DLD1 (cell line): ENCODE measurements around the gene TMEM176B.
"Not testable (repeated sequence)": the region's sequence is repeated elsewhere in the genome, so short reads cannot be mapped to it uniquely, and the experiment has no call there.

Experiments
- in situ Hi-C: cut with HindIII; loops from 2 replicates; pipeline ENCODE4 v1.10.0; 2017; ENCODE audit warnings: low sequenced_read_pairs

TMEM176B gene

GRCh38 chr7:150791746-150792452 is 8.3 kb downstream of the TMEM176B start:
- in situ Hi-C loops, result no loop called here

DNA sequence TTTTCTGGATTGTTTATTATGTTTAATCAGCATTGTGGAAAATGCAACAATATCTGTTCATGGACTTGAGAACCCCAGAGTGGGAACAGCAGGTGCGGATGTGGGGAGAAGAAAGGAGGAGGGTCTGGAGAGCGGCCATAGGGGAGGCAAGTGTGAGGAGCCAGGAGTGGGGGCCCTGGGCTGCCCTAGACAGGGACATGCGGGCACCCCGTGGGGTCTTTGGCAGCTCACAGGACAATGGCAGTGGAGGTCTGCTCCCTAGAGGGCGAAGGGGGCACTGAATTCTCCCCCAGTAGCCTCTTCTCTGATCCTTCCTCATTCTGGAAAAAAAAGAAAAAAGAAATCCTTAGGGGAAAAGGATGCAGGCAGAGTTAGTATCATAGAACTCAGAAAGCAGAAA is 8.9 kb downstream of the TMEM176B start:
- in situ Hi-C loops, result no loop called here

DNA sequence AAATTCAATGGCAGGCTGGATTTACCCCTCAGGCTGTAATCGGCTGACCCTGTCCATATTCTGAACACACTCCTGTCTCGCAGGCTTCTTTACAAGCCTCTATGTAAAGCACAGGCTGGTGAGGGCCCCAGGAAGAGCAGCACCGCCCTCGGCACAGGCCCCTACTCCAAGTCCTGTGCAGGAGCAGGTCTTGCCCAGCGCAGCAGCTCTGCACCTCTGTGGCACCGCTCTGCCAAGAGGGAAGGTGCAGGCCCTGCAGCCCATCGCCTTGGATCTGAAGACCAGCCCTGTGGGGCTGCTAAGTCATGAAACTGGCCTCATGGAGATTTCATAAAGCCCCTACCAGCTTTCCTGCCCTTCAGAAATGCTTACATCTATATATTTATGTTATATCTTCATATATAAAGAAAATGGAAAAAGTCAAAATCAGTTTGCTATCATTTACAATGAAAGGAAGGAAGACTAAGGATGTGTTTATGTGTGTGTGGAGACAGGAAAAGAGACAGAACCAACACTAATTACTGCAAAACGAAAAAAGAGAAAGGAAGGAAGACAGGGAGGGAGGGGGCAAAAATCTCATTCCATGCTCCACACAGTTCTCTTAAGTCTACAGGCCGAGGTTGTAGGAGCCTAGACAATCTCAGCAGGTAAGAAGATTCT is 9.6 kb downstream of the TMEM176B start:
- in situ Hi-C loops, result no loop called here

DNA sequence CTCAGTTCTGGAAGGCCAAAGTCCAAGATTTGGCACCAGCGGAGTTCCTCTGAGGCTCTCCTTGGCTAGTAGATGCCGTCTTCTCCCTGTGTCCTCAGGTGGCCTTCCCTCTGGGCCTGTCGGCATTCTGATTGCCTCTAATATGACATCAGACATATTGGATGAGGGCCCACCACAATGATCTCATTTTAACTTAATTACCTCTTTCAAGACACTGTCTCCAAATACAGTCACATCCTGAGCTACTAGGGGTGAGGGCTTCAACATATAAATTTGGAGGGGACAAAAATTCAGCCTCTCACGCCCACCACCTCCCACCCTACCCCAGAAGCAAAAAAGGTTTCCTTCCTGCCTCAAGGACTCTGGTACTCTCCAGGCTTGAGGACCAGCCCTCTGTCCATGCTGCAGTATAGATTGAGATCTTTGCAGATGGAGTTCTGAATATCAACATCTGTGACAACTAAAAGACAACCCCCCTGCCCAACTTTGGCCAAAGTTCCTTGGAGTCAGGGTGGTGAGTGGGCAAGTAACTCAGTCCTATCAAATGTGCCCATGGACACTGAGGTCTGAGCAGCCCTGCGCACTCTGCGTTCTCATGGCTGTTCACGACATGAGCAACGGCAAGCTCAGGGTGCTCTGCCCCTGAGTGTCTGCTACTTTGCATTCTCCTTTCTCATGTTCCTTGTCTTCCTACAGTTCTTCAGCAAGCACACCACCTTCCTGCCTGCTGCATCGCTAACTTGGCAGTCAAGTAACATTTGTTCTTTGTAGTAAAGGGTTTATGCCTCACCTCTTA is 11.5 kb downstream of the TMEM176B start:
- in situ Hi-C loops, result no loop called here

GRCh38 chr7:150787321-150788281 is 12.6 kb downstream of the TMEM176B start:
- in situ Hi-C loops, result no loop called here

DNA sequence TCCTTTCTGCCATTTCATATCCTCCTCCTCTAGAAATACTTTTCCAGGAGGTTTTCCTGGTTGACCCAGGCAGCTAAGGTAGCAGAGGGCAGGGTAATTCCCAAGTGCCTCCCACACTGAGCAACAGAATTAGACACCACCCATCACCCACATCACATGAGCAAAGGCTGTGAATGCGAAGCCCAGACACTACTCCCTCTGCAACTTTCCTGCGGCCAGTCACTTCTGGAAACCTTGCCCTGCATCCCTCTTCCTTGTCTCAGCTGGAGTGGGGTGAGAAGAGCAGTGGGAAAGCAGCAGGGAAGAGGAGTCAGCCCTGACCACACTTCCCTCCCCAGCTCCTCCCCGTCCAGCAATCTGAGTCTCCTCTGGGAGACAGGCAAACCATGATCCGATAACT is 15.2 kb downstream of the TMEM176B start:
- in situ Hi-C loops, result no loop called here

DNA sequence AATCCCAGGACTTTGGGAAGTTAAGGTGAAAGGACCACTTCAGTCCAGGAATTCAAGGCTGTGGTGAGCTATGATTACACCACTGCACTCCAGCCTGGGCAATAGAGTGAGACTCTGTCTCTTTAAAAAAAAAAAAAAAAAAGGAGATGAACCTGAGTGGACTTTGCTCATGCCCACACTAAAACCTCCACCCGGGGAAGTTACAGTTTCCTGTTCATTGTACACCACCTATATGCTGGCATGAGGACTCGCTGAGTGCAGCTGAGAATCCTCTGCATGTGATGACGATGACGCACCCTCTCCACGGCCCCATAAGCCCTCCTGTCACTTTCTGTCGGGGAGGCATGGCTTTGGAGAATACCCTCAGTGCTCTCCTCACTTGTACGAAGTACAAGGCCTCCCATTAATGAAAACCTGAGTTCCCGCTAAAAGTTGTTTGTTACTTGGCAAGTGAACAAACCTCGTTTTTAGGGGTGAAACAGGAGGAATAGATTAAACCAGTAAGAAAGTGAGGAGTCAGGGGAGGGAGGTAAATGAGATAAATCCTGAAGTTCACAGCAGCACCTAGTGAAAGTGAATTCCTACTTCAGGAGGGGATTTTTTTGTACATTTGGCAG is 15.9 kb downstream of the TMEM176B start:
- in situ Hi-C loops, result no loop called here

DNA sequence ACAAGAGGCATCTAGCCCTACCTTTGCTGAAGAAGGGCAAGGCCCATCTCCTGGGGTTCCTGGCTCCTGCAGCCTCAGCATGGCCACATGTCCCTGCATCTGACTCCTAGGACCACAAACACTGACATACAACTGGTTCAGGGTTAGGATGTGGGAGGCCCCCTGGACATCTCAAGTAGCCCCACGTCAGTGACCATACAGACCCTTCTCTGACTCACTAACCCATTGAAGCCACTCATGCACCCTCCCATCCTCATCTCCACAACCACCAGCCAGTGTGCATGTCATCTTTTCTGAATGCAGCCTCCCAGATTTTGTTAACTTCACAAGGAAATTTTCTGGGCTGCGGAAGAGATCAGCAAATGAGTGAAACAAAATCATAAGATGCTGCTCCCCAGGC is 18.2 kb downstream of the TMEM176B start:
- in situ Hi-C loops, result no loop called here

- in situ Hi-C loops, result no loop called here
Measured at GRCh38 chr7:150781103-150781502, 19.1 kb downstream of the TMEM176B start.

DNA sequence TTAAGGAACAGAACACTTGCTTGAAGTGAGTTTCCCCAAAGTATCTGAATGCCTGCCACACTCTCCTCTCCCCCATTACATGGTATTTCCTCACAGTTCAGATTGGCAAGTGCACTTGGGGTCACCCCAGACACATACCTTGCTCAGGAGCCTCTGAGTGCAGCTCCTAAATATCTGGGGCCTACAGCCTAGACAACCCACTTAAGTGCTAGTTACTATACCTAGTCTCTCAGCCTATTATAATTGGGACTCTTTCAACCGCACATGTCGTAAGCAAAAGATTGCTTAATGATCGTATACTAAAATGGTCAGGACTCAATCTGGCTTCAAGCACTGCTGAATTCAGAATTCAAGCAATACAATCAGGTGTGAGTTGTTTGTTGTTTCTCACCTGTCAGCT is 19.9 kb downstream of the TMEM176B start:
- in situ Hi-C loops, result no loop called here

DNA sequence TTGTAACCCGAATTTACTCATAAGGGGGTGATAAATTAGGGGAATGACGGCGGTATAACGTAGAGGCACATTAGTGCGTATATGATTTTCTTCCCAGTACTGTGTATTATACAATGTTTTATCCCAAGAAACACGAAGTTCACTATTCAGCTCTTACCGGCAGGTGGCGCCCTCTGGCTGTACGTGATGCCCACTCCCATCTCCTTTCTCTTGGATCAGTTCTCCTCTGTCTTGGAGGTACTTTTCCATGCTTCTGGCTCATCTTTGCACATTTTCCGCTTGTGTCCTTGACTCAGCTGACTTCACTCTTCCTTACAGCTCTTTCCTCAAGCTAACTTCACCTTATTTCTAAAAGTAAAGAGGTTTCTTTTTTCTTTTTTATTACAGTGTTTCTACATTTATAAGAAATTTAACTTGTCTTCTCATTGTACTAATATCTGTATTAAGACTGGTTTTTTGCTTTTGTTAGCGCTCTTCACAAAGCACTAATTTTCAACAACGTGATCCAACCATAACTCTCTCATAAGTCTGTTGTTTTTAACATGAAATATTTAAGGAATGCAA is 21.3 kb downstream of the TMEM176B start:
- in situ Hi-C loops, result no loop called here

GRCh38 chr7:150778014-150778737 is 22.0 kb downstream of the TMEM176B start:
- in situ Hi-C loops, result no loop called here

GRCh38 chr7:150774131-150774530 is 26.0 kb downstream of the TMEM176B start:
- in situ Hi-C loops, result not testable (repeated sequence)

GRCh38 chr7:150769768-150770167 is 30.4 kb downstream of the TMEM176B start:
- in situ Hi-C loops, result no loop called here

GRCh38 chr7:150766334-150766709 is 33.8 kb downstream of the TMEM176B start:
- in situ Hi-C loops, result no loop called here

GRCh38 chr7:150759479-150759878 is 40.7 kb downstream of the TMEM176B start:
- in situ Hi-C loops, result no loop called here

DNA sequence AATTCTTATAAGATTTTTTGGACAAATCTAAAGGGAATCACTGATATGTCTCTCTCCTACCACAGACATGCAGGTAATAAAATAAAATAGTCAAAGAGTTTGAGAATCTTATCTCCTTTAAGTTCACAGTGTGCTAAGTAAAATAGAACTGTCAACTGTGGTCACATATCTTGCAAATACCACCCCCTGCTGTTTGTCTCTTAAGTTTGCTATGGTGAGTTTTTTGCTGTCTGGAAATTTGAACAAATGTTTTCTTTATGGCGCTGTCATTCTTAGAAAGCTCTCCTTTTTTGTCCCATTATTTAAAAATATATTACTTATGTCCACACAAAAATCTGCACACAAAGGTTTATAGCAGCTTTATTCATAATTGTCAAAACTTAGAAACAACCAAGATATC is 43.3 kb downstream of the TMEM176B start:
- in situ Hi-C loops, result no loop called here

DNA sequence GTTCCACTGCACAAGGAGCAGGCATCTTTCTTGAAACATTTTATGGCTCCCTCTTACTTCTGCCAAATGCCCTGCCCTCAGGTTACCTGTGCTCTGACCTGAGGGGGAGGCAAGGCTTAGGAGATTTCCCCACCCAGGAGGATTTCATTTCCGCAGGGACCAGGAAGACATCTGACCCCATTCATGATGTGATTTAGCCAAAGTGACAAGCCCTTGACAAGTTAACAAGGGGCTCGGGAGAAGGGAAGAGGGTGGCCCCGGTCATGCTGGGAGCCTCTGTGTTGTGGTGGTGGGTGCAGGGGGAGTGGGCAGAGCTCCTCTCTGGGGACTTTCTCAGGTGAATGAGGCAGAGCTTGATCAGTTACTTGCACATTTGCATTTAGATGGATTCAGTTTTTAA is 44.0 kb downstream of the TMEM176B start:
- in situ Hi-C loops, result no loop called here

DNA sequence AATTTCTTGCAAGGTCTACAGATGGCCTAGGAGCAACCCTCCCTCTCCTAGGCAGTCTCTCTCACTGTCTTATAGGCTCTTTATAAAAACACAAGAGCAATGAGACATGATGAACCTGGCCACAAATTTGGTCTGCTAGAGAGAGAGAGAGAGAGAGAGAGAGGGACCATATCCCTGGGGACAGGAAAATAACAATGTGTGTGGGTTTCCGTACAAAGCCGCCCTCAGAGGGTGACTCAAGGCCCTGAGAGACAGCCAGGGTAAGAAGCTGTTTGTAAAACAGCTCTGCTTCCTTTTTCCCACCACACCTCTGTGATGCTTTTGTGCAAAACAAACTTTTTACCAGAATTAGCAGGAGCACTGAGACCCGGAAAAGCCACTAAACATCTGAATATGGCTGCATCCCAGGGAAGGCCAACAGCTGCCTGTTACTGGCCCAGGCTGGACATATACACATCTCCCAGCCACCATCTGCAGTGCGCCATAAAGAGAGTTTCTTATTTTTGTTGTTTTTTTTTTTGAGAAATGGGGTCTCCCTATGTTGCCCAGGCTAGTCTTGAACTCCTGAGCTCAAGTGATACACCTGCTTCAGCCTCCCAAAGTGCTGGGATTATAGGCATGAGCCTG is 44.6 kb downstream of the TMEM176B start:
- in situ Hi-C loops, result no loop called here
